AG10803 (cell line): Measurements from ENCODE around the gene CYLD.

Source experiments
- DNase-seq: peaks from one replicate; pipeline ENCODE4 v3.0.0; 2010; ENCODE audit warnings: low read depth
- H3K4me3 ChIP-seq: 2 replicates; pipeline ENCODE4 v1.5.1; 2011; ENCODE audit warnings: mild to moderate bottlenecking, low read length, control low read depth
- CTCF ChIP-seq: conservative IDR thresholded peaks from 2 replicates; pipeline ENCODE4 v1.5.1; 2011; ENCODE audit warnings: mild to moderate bottlenecking, low read length, control low read depth, inconsistent platforms

Gene CYLD

GRCh38 chr16:50848755-50849514 is 107.0 kb downstream of the CYLD start:
- H3K4me3 ChIP-seq, result no peak overlapping the region
- DNase-seq, result no peak

More at GRCh38 chr16:50848755-50849514, 107.0 kb downstream of the CYLD start:
- TF ChIP-seq CTCF, result no peak
